SU-DHL-6 (cell line): ENCODE measurements around the gene FARSB.

Experiments
- H2AFZ ChIP-seq: fragments of 200-600 bp; sonication (generic); 2 replicates; pipeline ENCODE4 v1.6.1; 2014; ENCODE audit warnings: low read depth, mild to moderate bottlenecking, moderate library complexity, mixed read lengths, antibody characterized with exemption, low read length; ENCODE audit not compliant: severe bottlenecking
- H3F3A ChIP-seq: fragments of 200-600 bp; shearing (Covaris generic); 2 replicates; pipeline ENCODE4 v1.6.0; 2016; ENCODE audit warnings: antibody characterized with exemption, mild to moderate bottlenecking; ENCODE audit not compliant: insufficient read depth
- H3K27ac ChIP-seq: fragments of 200-600 bp; sonication (generic); 2 replicates; pipeline ENCODE4 v1.5.1; 2016; ENCODE audit warnings: low read depth, mild to moderate bottlenecking, low read length, moderate library complexity, mixed read lengths
- H3K27me3 ChIP-seq: fragments of 200-600 bp; sonication (generic), shearing (Covaris generic); 2 replicates; pipeline ENCODE4 v1.6.0; 2014; ENCODE audit warnings: mild to moderate bottlenecking, low read length
- H3K36me3 ChIP-seq: fragments of 200-600 bp; sonication (generic); 2 replicates; pipeline ENCODE4 v1.6.1; 2014; ENCODE audit warnings: mild to moderate bottlenecking, low read length, mixed read lengths
- H3K4me2 ChIP-seq: fragments of 300-600, 200-600 bp; shearing (Covaris generic), sonication (generic); 2 replicates; pipeline ENCODE4 v1.6.0; 2014; ENCODE audit warnings: low read length, low read depth, mild to moderate bottlenecking; ENCODE audit not compliant: poor library complexity, severe bottlenecking
- H3K4me3 ChIP-seq: fragments of 200-600 bp; sonication (generic); 2 replicates; pipeline ENCODE4 v1.5.1; 2014; ENCODE audit warnings: antibody characterized with exemption, low read length, mild to moderate bottlenecking, mixed read lengths; ENCODE audit not compliant: insufficient read depth, poor library complexity, severe bottlenecking
- H3K79me2 ChIP-seq: fragments of 200-600 bp; sonication (generic); 2 replicates; pipeline ENCODE4 v1.6.1; 2014; ENCODE audit warnings: mild to moderate bottlenecking, low read length, moderate library complexity; ENCODE audit not compliant: insufficient read depth
- H3K9ac ChIP-seq: fragments of 200-600 bp; sonication (generic); 2 replicates; pipeline ENCODE4 v1.7.0; 2014; ENCODE audit warnings: mild to moderate bottlenecking, low read length
- H3K9me2 ChIP-seq: fragments of 200-600 bp; sonication (generic); replicated peaks from 2 replicates; pipeline ENCODE4 v1.6.1; 2014; ENCODE audit warnings: low read length; ENCODE audit not compliant: insufficient read depth
- H3K9me3 ChIP-seq: fragments of 200-600 bp; sonication (generic); 2 replicates; pipeline ENCODE4 v1.6.1; 2014; ENCODE audit warnings: low read length, mixed read lengths; ENCODE audit not compliant: insufficient read depth
- H4K20me1 ChIP-seq: fragments of 200-600 bp; sonication (generic); 2 replicates; pipeline ENCODE4 v1.6.1; 2014; ENCODE audit warnings: low read depth, mild to moderate bottlenecking, antibody characterized with exemption, low read length, moderate library complexity, mixed read lengths
- CTCF ChIP-seq: fragments of 200-600 bp; sonication (generic); IDR thresholded peaks from one replicate; pipeline ENCODE4 v1.5.1; 2017; ENCODE audit warnings: antibody characterized with exemption, mild to moderate bottlenecking, low read length, moderate library complexity; ENCODE audit not compliant: insufficient read depth, poor library complexity, severe bottlenecking
- EZH2phosphoT487 ChIP-seq: fragments of 200-600 bp; sonication (generic), shearing (Covaris generic); conservative IDR thresholded peaks from 2 replicates; pipeline ENCODE4 v1.6.1; 2018; ENCODE audit warnings: mild to moderate bottlenecking, antibody characterized with exemption, low read length, moderate library complexity, mixed read lengths

The FARSB gene

GRCh38 chr2:222623756-222624309, 32.1 kb downstream of the FARSB start:
- H3K36me3 ChIP-seq: peaks cover 61% of the 10 kb centered on the region
- H3K9me3 ChIP-seq: no peaks in the 10 kb centered on the region
- no peak overlapping the region for H2AFZ ChIP-seq
- H3K79me2 ChIP-seq: no peaks in the 10 kb centered on the region
- H3K27ac ChIP-seq: no peak overlapping the region
- H3K27me3 ChIP-seq: no peaks in the 10 kb centered on the region
- no peaks in the 10 kb centered on the region for H4K20me1 ChIP-seq
- H3K9ac ChIP-seq: no peak overlapping the region
- no peaks in the 10 kb centered on the region for H3K9me2 ChIP-seq
- no peak overlapping the region for H3K4me3 ChIP-seq
- no peaks in the 10 kb centered on the region for H3F3A ChIP-seq
- TF ChIP-seq CTCF: no peak
- TF ChIP-seq EZH2phosphoT487: no peak
- H3K4me2 ChIP-seq: no peak overlapping the region

DNA sequence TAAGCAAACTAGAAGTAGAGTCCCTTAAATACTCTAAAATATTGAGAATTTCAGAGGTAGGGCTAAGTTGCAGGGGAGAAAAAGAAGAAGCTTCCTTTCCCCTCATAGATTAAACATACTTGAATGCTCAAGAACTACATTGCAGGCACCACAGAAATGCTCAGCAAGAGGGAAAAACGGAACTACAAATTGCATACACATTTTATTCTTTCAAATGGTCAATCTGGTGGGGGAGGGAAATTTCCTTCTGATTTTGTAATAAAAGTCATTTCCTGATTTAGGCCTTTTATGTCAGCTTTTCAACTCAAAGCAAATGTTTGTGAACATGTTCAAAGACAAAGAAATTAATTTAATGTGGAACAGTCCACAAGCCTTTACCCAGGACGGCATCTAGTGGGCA, 33.0 kb downstream of the FARSB start:
- Histone ChIP-seq H3K27me3 (no peaks in the 10 kb centered on the region), H2AFZ (no peak overlapping the region), H3K4me3 (no peak overlapping the region), H3K79me2 (no peaks in the 10 kb centered on the region), H3K36me3 (peaks cover 60% of the 10 kb centered on the region), H3K9me3 (no peaks in the 10 kb centered on the region), H3K9ac (no peak overlapping the region), H4K20me1 (no peaks in the 10 kb centered on the region), H3K27ac (no peak overlapping the region), H3F3A (no peaks in the 10 kb centered on the region), H3K9me2 (no peaks in the 10 kb centered on the region), H3K4me2 (no peak overlapping the region)
- no peak for TF ChIP-seq CTCF
- TF ChIP-seq EZH2phosphoT487: no peak

GRCh38 chr2:222621893-222622292, 34.0 kb downstream of the FARSB start:
- H3K79me2 ChIP-seq: no peaks in the 10 kb centered on the region
- no peak overlapping the region for H3K27ac ChIP-seq
- no peak for TF ChIP-seq EZH2phosphoT487
- no peak for TF ChIP-seq CTCF
- H4K20me1 ChIP-seq: no peaks in the 10 kb centered on the region
- H3K9ac ChIP-seq: no peak overlapping the region
- no peaks in the 10 kb centered on the region for H3K9me2 ChIP-seq
- H3K4me3 ChIP-seq: no peak overlapping the region
- no peaks in the 10 kb centered on the region for H3K27me3 ChIP-seq
- no peaks in the 10 kb centered on the region for H3K9me3 ChIP-seq
- H3K36me3 ChIP-seq: peaks cover 56% of the 10 kb centered on the region
- H2AFZ ChIP-seq: no peak overlapping the region
- no peaks in the 10 kb centered on the region for H3F3A ChIP-seq
- H3K4me2 ChIP-seq: no peak overlapping the region

DNA sequence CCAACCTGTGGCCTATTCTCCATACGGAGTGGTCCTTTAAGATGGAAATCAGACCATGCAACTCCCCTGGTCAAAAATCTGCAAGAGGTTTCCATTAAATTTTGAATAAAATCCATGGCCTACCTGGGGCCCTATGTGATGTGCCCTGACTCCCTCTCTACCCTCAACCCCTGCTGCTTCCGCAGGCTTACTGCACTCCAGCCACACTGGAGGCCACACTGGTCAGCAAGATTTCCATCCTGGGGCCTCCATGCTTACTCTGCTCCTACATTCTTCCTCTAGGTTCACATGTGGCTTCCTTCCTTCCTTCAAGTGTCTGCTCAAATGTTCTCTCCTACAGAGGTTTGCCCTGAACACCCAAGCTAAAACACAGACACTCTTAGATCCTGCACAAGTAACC, 40.6 kb downstream of the FARSB start:
- H3K4me2 ChIP-seq: no peak overlapping the region
- no peak overlapping the region for H3K27ac ChIP-seq
- H3K9me3 ChIP-seq: no peaks in the 10 kb centered on the region
- no peak overlapping the region for H3K4me3 ChIP-seq
- H3K79me2 ChIP-seq: peaks cover 3% of the 10 kb centered on the region; the same call in 1 of the 2 replicates
- no peak overlapping the region for H3K9ac ChIP-seq
- no peaks in the 10 kb centered on the region for H4K20me1 ChIP-seq
- H3K9me2 ChIP-seq: no peaks in the 10 kb centered on the region
- 0 out of 2 replicates have a peak, but pooled peaks cover 5% of the 10 kb centered on the region for H3F3A ChIP-seq
- TF ChIP-seq EZH2phosphoT487 (no peak), CTCF (no peak)
- no peaks in the 10 kb centered on the region for H3K27me3 ChIP-seq
- H2AFZ ChIP-seq: no peak overlapping the region
- peaks cover 34% of the 10 kb centered on the region; the same call in 1 of the 2 replicates for H3K36me3 ChIP-seq
